ENCODE data around the gene GINM1.
A peak's percentile ranks its signal among the peaks of the same experiment; 100 is the strongest.

GINM1 gene

GRCh38 chr6:149544646-149545257, 21.4 kb upstream of the GINM1 start:
- Histone ChIP-seq H3K4ac (ENCODE audit: low read depth, low read length) (peak overlapping the region; percentile 77), H3K9me3 (ENCODE audit: insufficient read depth, low read depth, low read length) (no peaks in the 10 kb centered on the region), H2BK12ac (ENCODE audit: low read length) (no peak overlapping the region), H3K27ac (ENCODE audit: low read depth, low read length) (no peak overlapping the region), H3K4me3 (ENCODE audit: low read depth, low read length) (peak overlapping the region; percentile 54), H3K4me2 (ENCODE audit: low read length) (peak overlapping the region; percentile 99), H3K79me2 (ENCODE audit: control insufficient read depth, insufficient read depth, low read length, poor library complexity) (peaks cover 8% of the 10 kb centered on the region), H3K14ac (ENCODE audit: low read length) (no peak overlapping the region), H2AFZ (ENCODE audit: insufficient read depth, low read length, poor library complexity) (no peak overlapping the region), H4K91ac (ENCODE audit: low read depth, low read length) (no peak overlapping the region), H3K23ac (ENCODE audit: low read length) (no peak overlapping the region), H3K36me3 (ENCODE audit: control insufficient read depth in 1 of 2, insufficient read depth in 2 of 2, low read length in 2 of 2) (peaks cover 5 to 6% of the 10 kb centered on the region in 2 experiments), H2BK5ac (ENCODE audit: low read depth, low read length, poor library complexity) (no peak overlapping the region), H4K8ac (ENCODE audit: low read depth, low read length) (no peak overlapping the region), H2AK5ac (ENCODE audit: low read length) (no peak overlapping the region), H3K27me3 (ENCODE audit: insufficient read depth, low read length) (no peaks in the 10 kb centered on the region), H4K12ac (ENCODE audit: low read depth, low read length) (no peak overlapping the region), H3K4me1 (ENCODE audit: control insufficient read depth in 1 of 2, insufficient read depth in 2 of 2, low read length in 2 of 2) (peaks cover 2 to 4% of the 10 kb centered on the region in 2 experiments), H3K9ac (ENCODE audit: low read length) (no peak overlapping the region), H3K18ac (ENCODE audit: low read length) (no peak overlapping the region), H2BK120ac (ENCODE audit: insufficient read depth, low read length, poor library complexity) (no peak overlapping the region), H3K79me1 (ENCODE audit: low read length) (peaks cover 12% of the 10 kb centered on the region)
- WGBS (ENCODE audit: extremely low coverage, insufficient coverage, insufficient read length) = 100% methylated on average over 2 of the region's 12 CpGs
- DNase-seq = peak; percentile 12 to 46

GRCh38 chr6:149545258-149545753, 20.9 kb upstream of the GINM1 start:
- Histone ChIP-seq H3K36me3 (ENCODE audit: control insufficient read depth in 1 of 2, insufficient read depth in 2 of 2, low read length in 2 of 2) (peaks cover under 1 to 1% of the 10 kb centered on the region in 2 experiments), H3K79me2 (ENCODE audit: control insufficient read depth, insufficient read depth, low read length, poor library complexity) (peaks cover 8% of the 10 kb centered on the region), H3K79me1 (ENCODE audit: low read length) (peaks cover 12% of the 10 kb centered on the region), H3K9ac (ENCODE audit: low read length) (peak overlapping the region; percentile 97), H4K12ac (ENCODE audit: low read depth, low read length) (peak overlapping the region; percentile 1), H2BK120ac (ENCODE audit: insufficient read depth, low read length, poor library complexity) (peak overlapping the region; percentile 40), H3K14ac (ENCODE audit: low read length) (peak overlapping the region; percentile 14), H3K18ac (ENCODE audit: low read length) (peak overlapping the region; percentile 80), H2BK12ac (ENCODE audit: low read length) (no peak overlapping the region), H2BK5ac (ENCODE audit: low read depth, low read length, poor library complexity) (peak overlapping the region; percentile 69), H3K4me3 (ENCODE audit: low read depth, low read length) (peak overlapping the region; percentile 98), H3K4ac (ENCODE audit: low read depth, low read length) (peak overlapping the region; percentile 77), H3K4me2 (ENCODE audit: low read length) (peak overlapping the region; percentile 99), H3K23ac (ENCODE audit: low read length) (peak overlapping the region; percentile 34), H3K27ac (ENCODE audit: low read depth, low read length) (peak overlapping the region; percentile 56), H4K8ac (ENCODE audit: low read depth, low read length) (peak overlapping the region; percentile 90), H3K4me1 (ENCODE audit: control insufficient read depth in 1 of 2, insufficient read depth in 2 of 2, low read length in 2 of 2) (peaks cover 2 to 4% of the 10 kb centered on the region in 2 experiments), H3K9me3 (ENCODE audit: insufficient read depth, low read depth, low read length) (no peaks in the 10 kb centered on the region), H2AK5ac (ENCODE audit: low read length) (no peak overlapping the region), H2AFZ (ENCODE audit: insufficient read depth, low read length, poor library complexity) (peak overlapping the region; percentile 78), H3K27me3 (ENCODE audit: insufficient read depth, low read length) (no peaks in the 10 kb centered on the region), H4K91ac (ENCODE audit: low read depth, low read length) (peak overlapping the region; percentile 75)
- no CpG with 5 or more reads among the region's 16 CpGs for WGBS (ENCODE audit: extremely low coverage, insufficient coverage, insufficient read length)
- peak; percentile 65 to 77 for DNase-seq

GRCh38 chr6:149545754-149546471, 20.3 kb upstream of the GINM1 start, which contains the start of gene PPIL4:
PPIL4 (minus strand) TSS chr6:149546043; CDS start chr6:149546005, 38 bp downstream.
- no peaks in the 10 kb centered on the region for H3K36me3 ChIP-seq (ENCODE audit: control insufficient read depth in 1 of 2, insufficient read depth in 2 of 2, low read length in 2 of 2)
- H3K4me3 ChIP-seq (ENCODE audit: low read depth, low read length) = peak within 1 kb of the TSS; percentile 98
- peak within 1 kb of the TSS; percentile 57 for H3K14ac ChIP-seq (ENCODE audit: low read length)
- H2BK12ac ChIP-seq (ENCODE audit: low read length) = no peak within 1 kb of the TSS
- H3K9me3 ChIP-seq (ENCODE audit: insufficient read depth, low read depth, low read length) = no peaks in the 10 kb centered on the region
- H2AK5ac ChIP-seq (ENCODE audit: low read length) = peak within 1 kb of the TSS; percentile 95
- H2AFZ ChIP-seq (ENCODE audit: insufficient read depth, low read length, poor library complexity) = peak within 1 kb of the TSS; percentile 98
- peak within 1 kb of the TSS; percentile 80 for H3K18ac ChIP-seq (ENCODE audit: low read length)
- peak; percentile 97 to 98 for DNase-seq
- peak within 1 kb of the TSS; percentile 75 for H2BK120ac ChIP-seq (ENCODE audit: insufficient read depth, low read length, poor library complexity)
- no CpG with 5 or more reads among the region's 71 CpGs for WGBS (ENCODE audit: extremely low coverage, insufficient coverage, insufficient read length)
- H4K12ac ChIP-seq (ENCODE audit: low read depth, low read length) = peak within 1 kb of the TSS; percentile 91
- peaks cover 12% of the 10 kb centered on the region for H3K79me1 ChIP-seq (ENCODE audit: low read length)
- H3K4me2 ChIP-seq (ENCODE audit: low read length) = peak within 1 kb of the TSS; percentile 99
- peak within 1 kb of the TSS; percentile 90 for H4K8ac ChIP-seq (ENCODE audit: low read depth, low read length)
- peak within 1 kb of the TSS; percentile 77 for H3K4ac ChIP-seq (ENCODE audit: low read depth, low read length)
- peak within 1 kb of the TSS; percentile 75 for H4K91ac ChIP-seq (ENCODE audit: low read depth, low read length)
- peak within 1 kb of the TSS; percentile 34 for H3K23ac ChIP-seq (ENCODE audit: low read length)
- peak within 1 kb of the TSS; percentile 89 for H3K27ac ChIP-seq (ENCODE audit: low read depth, low read length)
- H3K4me1 ChIP-seq (ENCODE audit: control insufficient read depth in 1 of 2, insufficient read depth in 2 of 2, low read length in 2 of 2) = peaks cover 2 to 4% of the 10 kb centered on the region in 2 experiments
- no peaks in the 10 kb centered on the region for H3K27me3 ChIP-seq (ENCODE audit: insufficient read depth, low read length)
- peak within 1 kb of the TSS; percentile 69 for H2BK5ac ChIP-seq (ENCODE audit: low read depth, low read length, poor library complexity)
- peak within 1 kb of the TSS; percentile 97 for H3K9ac ChIP-seq (ENCODE audit: low read length)
- peaks cover 8% of the 10 kb centered on the region for H3K79me2 ChIP-seq (ENCODE audit: control insufficient read depth, insufficient read depth, low read length, poor library complexity)

- H3K9me3 ChIP-seq (ENCODE audit: insufficient read depth, low read depth, low read length) = peaks cover 1% of the 10 kb centered on the region
- no peaks in the 10 kb centered on the region for H3K27me3 ChIP-seq (ENCODE audit: insufficient read depth, low read length)
- WGBS (ENCODE audit: extremely low coverage, insufficient coverage, insufficient read length) = no CpG with 5 or more reads among the region's 5 CpGs
- H3K23ac ChIP-seq (ENCODE audit: low read length) = no peak overlapping the region
- H3K27ac ChIP-seq (ENCODE audit: low read depth, low read length) = no peak overlapping the region
- H2BK120ac ChIP-seq (ENCODE audit: insufficient read depth, low read length, poor library complexity) = no peak overlapping the region
- no peak overlapping the region for H4K12ac ChIP-seq (ENCODE audit: low read depth, low read length)
- no peak overlapping the region for H4K8ac ChIP-seq (ENCODE audit: low read depth, low read length)
- no peak overlapping the region for H2BK5ac ChIP-seq (ENCODE audit: low read depth, low read length, poor library complexity)
- no peaks in the 10 kb centered on the region for H3K36me3 ChIP-seq (ENCODE audit: control insufficient read depth in 1 of 2, insufficient read depth in 2 of 2, low read length in 2 of 2)
- H2AK5ac ChIP-seq (ENCODE audit: low read length) = no peak overlapping the region
- H3K4me1 ChIP-seq (ENCODE audit: control insufficient read depth in 1 of 2, insufficient read depth in 2 of 2, low read length in 2 of 2) = no peaks in the 10 kb centered on the region
- H3K18ac ChIP-seq (ENCODE audit: low read length) = no peak overlapping the region
- H4K91ac ChIP-seq (ENCODE audit: low read depth, low read length) = no peak overlapping the region
- no peaks in the 10 kb centered on the region for H3K79me2 ChIP-seq (ENCODE audit: control insufficient read depth, insufficient read depth, low read length, poor library complexity)
- DNase-seq = no peak
- H3K14ac ChIP-seq (ENCODE audit: low read length) = no peak overlapping the region
- no peak overlapping the region for H3K9ac ChIP-seq (ENCODE audit: low read length)
- H2AFZ ChIP-seq (ENCODE audit: insufficient read depth, low read length, poor library complexity) = no peak overlapping the region
- H3K79me1 ChIP-seq (ENCODE audit: low read length) = no peaks in the 10 kb centered on the region
- H3K4ac ChIP-seq (ENCODE audit: low read depth, low read length) = no peak overlapping the region
- H2BK12ac ChIP-seq (ENCODE audit: low read length) = no peak overlapping the region
- H3K4me2 ChIP-seq (ENCODE audit: low read length) = no peak overlapping the region
- H3K4me3 ChIP-seq (ENCODE audit: low read depth, low read length) = no peak overlapping the region
These were observed 14.3 kb upstream of the GINM1 start for GRCh38 chr6:149551920-149552319.
